ENCODE results near the gene STT3B.

Gene STT3B

GRCh38 chr3:31521468-31521867 is 11.3 kb upstream of the STT3B start:
- no peak for DNase-seq

GRCh38 chr3:31522152-31522551 is 10.6 kb upstream of the STT3B start:
- DNase-seq, result peak in 2 of 5 experiments; percentile 20 to 58

- no peak for DNase-seq
Observed at GRCh38 chr3:31523543-31523942, 9.2 kb upstream of the STT3B start.

- DNase-seq, result no peak
Observed at GRCh38 chr3:31525532-31525931, 7.2 kb upstream of the STT3B start.

GRCh38 chr3:31529421-31529820 is 3.3 kb upstream of the STT3B start:
- DNase-seq, result no peak

GRCh38 chr3:31530039-31530959 is 2.4 kb upstream of the STT3B start:
- no peak for DNase-seq

- DNase-seq, result no peak
Observed at GRCh38 chr3:31530960-31531335, 1.8 kb upstream of the STT3B start.

GRCh38 chr3:31531452-31531991 is 1.2 kb upstream of the STT3B start:
- DNase-seq, result peak in 1 of 5 experiments; percentile 40

GRCh38 chr3:31531992-31532586 is 636 bp upstream of the STT3B start:
- peak; percentile 96 to 99 (median 99) for DNase-seq

- DNase-seq, result peak; percentile 23 to 77 (median 51)
Observed at GRCh38 chr3:31533169-31534064, 692 bp downstream of the STT3B start.

- DNase-seq, result peak in 2 of 5 experiments; percentile 21 to 59
Observed at GRCh38 chr3:31534065-31534425, 1.3 kb downstream of the STT3B start.

- DNase-seq, result peak in 1 of 5 experiments; percentile 35
Observed at GRCh38 chr3:31536497-31536896, 3.8 kb downstream of the STT3B start.

- no peak for DNase-seq
Observed at GRCh38 chr3:31538801-31539200, 6.1 kb downstream of the STT3B start.

GRCh38 chr3:31539275-31539674 is 6.5 kb downstream of the STT3B start:
- no peak for DNase-seq

- peak in 1 of 5 experiments; percentile 58 for DNase-seq
Observed at GRCh38 chr3:31541089-31541488, 8.4 kb downstream of the STT3B start.

GRCh38 chr3:31542246-31542645 is 9.5 kb downstream of the STT3B start:
- DNase-seq, result no peak

- no peak for DNase-seq
Observed at GRCh38 chr3:31543375-31543774, 10.7 kb downstream of the STT3B start.

- DNase-seq, result no peak
Observed at GRCh38 chr3:31544634-31545033, 11.9 kb downstream of the STT3B start.

GRCh38 chr3:31546162-31546561 is 13.4 kb downstream of the STT3B start:
- DNase-seq, result no peak

GRCh38 chr3:31546725-31547124 is 14.0 kb downstream of the STT3B start:
- no peak for DNase-seq

GRCh38 chr3:31550452-31551251 is 17.9 kb downstream of the STT3B start:
- peak in 1 of 5 experiments; percentile 48 for DNase-seq

GRCh38 chr3:31551646-31552045 is 18.9 kb downstream of the STT3B start:
- no peak for DNase-seq

Data from T-helper 2 cell (primary cell).